Measurements from ENCODE around the gene FBXO8.

Gene FBXO8

DNA sequence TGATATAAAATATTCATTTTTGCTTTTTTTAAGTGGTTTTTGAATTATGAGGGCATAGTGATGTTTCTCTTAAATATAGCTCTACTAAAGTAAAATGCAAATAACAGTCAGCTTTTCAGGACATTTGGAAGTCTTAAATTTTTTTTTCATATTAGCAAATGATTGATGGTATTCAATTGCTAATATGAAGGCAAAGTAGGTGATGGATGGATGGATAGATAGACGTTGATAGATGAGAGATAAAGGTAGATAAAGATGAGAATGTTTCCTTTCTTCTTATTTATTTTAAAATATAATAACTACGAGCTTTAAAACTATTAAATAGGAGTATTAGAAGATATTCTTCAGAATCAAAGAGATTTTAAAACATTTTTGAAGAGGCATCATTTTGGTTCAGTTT, 83.7 kb downstream of the FBXO8 start:
- no peak overlapping the region for H3K9ac ChIP-seq (ENCODE audit: low read length in 5 of 5)

DNA sequence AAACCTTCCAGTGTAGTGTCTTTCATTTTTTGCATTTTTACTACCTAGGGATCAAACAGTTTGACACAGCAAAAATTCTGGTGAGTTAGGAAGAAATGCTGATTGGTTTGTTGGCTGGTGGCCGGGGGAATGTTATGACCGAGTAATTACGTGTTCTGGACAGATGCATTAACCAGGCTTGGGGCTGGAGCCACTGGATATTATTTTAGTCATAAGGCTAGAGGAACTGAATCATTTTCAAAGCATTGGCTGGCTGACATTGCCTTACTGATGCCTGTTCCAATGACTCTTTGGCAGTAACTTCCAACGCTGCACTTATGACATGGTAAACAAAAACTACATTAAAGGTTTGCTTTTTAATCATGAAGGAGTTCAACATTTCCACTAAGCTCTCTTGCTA, 84.6 kb downstream of the FBXO8 start:
- no peak overlapping the region for H3K4me3 ChIP-seq (ENCODE audit: low read depth in 1 of 5, low read length in 5 of 5)
- no peaks in the 10 kb centered on the region for H3K4me1 ChIP-seq (ENCODE audit: control insufficient read depth in 5 of 5, insufficient read depth in 5 of 5, low read length in 5 of 5)
- H3K9me3 ChIP-seq (ENCODE audit: control insufficient read depth in 5 of 5, low read length in 5 of 5), result no peaks in the 10 kb centered on the region
- no peak overlapping the region for H3K9ac ChIP-seq (ENCODE audit: low read length in 5 of 5)
- no peaks in the 10 kb centered on the region for H3K36me3 ChIP-seq (ENCODE audit: control insufficient read depth in 5 of 5, insufficient read depth in 5 of 5, low read length in 5 of 5)
- peaks cover 0 to 7% (median 3%) of the 10 kb centered on the region in 5 donors for H3K27me3 ChIP-seq (ENCODE audit: control insufficient read depth in 5 of 5, insufficient read depth in 4 of 5, low read length in 5 of 5)
- H3K27ac ChIP-seq (ENCODE audit: low read depth, low read length), result no peak overlapping the region

More for the DNA sequence above, 83.7 kb downstream of the FBXO8 start:
- Histone ChIP-seq H3K36me3 (ENCODE audit: control insufficient read depth in 5 of 5, insufficient read depth in 5 of 5, low read length in 5 of 5) (no peaks in the 10 kb centered on the region), H3K4me1 (ENCODE audit: control insufficient read depth in 5 of 5, insufficient read depth in 5 of 5, low read length in 5 of 5) (no peaks in the 10 kb centered on the region), H3K27ac (ENCODE audit: low read depth, low read length) (no peak overlapping the region), H3K4me3 (ENCODE audit: low read depth in 1 of 5, low read length in 5 of 5) (no peak overlapping the region), H3K27me3 (ENCODE audit: control insufficient read depth in 5 of 5, insufficient read depth in 4 of 5, low read length in 5 of 5) (peaks cover 0 to 7% (median 7%) of the 10 kb centered on the region in 5 donors), H3K9me3 (ENCODE audit: control insufficient read depth in 5 of 5, low read length in 5 of 5) (no peaks in the 10 kb centered on the region)

DNA sequence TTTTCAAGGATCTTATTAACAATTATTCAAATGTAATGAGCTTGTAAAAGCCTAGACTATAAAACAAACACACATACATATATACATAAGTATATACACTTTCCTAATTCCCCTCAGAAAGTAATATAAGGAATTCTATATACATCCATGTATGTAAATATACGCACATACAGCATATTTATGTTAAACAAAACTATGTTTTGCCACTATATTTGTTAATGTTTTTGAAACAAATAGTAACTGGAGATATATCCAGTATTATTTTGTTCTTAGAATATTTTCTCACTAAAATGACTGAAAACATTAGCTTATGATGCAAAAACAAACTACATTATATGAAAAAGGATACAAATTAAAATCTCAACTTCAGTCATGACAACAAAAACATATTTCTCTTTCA, 85.1 kb downstream of the FBXO8 start:
- Histone ChIP-seq H3K4me1 (ENCODE audit: control insufficient read depth in 5 of 5, insufficient read depth in 5 of 5, low read length in 5 of 5) (no peaks in the 10 kb centered on the region), H3K36me3 (ENCODE audit: control insufficient read depth in 5 of 5, insufficient read depth in 5 of 5, low read length in 5 of 5) (no peaks in the 10 kb centered on the region), H3K27ac (ENCODE audit: low read depth, low read length) (no peak overlapping the region), H3K9me3 (ENCODE audit: control insufficient read depth in 5 of 5, low read length in 5 of 5) (no peaks in the 10 kb centered on the region), H3K4me3 (ENCODE audit: low read depth in 1 of 5, low read length in 5 of 5) (no peak overlapping the region), H3K9ac (ENCODE audit: low read length in 5 of 5) (no peak overlapping the region), H3K27me3 (ENCODE audit: control insufficient read depth in 5 of 5, insufficient read depth in 4 of 5, low read length in 5 of 5) (peaks cover 0 to 7% (median 3%) of the 10 kb centered on the region in 5 donors)

DNA sequence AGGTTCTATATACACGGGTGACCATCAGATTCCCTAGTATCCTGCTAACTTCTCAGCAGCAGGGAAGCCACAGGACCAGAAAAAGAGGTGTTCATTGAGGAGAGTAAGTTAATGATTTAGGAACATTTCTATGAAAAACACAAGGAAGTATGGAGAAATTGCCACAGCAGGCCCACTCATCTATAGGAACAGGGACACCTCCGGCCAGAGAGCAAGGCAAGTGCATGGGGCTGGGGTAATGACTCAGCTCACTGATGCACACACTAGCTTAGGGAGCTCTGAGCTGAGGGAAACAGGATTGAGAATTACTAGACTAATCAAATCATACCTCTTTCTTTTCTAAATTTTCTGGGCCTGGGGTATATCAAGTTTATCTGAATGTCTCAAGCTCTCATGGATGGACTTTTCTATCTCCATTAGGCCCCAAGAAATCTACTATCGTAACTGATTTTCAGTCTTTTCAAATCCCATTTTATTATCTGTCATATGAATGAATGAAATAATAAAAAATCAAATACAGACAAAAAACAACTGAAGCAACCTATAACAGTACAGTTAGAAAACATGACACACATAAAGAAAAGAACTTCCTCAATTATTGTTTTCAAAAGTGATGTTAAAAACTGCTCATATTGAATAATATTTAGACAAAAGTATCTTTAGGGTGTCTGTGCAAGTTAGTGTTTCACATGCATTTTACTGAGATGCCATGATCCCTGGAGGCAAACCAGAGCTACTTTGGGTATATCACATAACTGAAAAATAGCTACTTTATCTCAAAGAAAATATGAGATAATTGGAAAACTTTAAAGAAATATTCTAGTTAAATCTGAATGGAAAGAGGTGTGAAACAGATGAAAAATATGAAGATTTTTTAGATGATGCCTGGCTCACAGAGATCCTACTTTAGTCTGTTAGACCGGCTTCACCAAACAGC, 89.8 kb downstream of the FBXO8 start:
- no peaks in the 10 kb centered on the region for H3K36me3 ChIP-seq (ENCODE audit: control insufficient read depth in 5 of 5, insufficient read depth in 5 of 5, low read length in 5 of 5)
- no peaks in the 10 kb centered on the region for H3K9me3 ChIP-seq (ENCODE audit: control insufficient read depth in 5 of 5, low read length in 5 of 5)
- no peak overlapping the region for H3K9ac ChIP-seq (ENCODE audit: low read length in 5 of 5)
- no peak overlapping the region for H3K4me3 ChIP-seq (ENCODE audit: low read depth in 1 of 5, low read length in 5 of 5)
- no peaks in the 10 kb centered on the region for H3K4me1 ChIP-seq (ENCODE audit: control insufficient read depth in 5 of 5, insufficient read depth in 5 of 5, low read length in 5 of 5)
- H3K27ac ChIP-seq (ENCODE audit: low read depth, low read length), result no peak overlapping the region
- peaks cover 0 to 6% (median 4%) of the 10 kb centered on the region in 5 donors for H3K27me3 ChIP-seq (ENCODE audit: control insufficient read depth in 5 of 5, insufficient read depth in 4 of 5, low read length in 5 of 5)

DNA sequence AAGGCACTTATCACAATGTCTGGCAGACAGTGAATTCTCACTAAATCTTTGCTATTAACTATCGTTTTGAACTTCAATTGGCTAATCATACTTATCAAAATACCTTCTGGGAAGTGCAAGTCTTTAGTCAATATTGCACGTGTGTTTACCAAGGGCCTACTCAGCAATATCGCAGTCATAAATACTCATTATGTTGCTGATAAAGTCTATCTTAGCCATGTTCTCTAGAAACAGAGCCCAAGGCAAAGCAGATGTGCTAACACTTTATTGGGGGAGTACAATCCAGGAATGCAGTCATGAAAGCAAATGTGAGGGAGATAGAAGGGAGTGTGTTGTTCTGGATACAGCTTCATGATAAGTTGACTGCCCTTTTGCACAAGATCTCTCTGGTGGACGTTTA, 90.5 kb downstream of the FBXO8 start:
- Histone ChIP-seq H3K9me3 (ENCODE audit: control insufficient read depth in 5 of 5, low read length in 5 of 5) (no peaks in the 10 kb centered on the region), H3K9ac (ENCODE audit: low read length in 5 of 5) (no peak overlapping the region), H3K4me1 (ENCODE audit: control insufficient read depth in 5 of 5, insufficient read depth in 5 of 5, low read length in 5 of 5) (no peaks in the 10 kb centered on the region), H3K27ac (ENCODE audit: low read depth, low read length) (no peak overlapping the region), H3K36me3 (ENCODE audit: control insufficient read depth in 5 of 5, insufficient read depth in 5 of 5, low read length in 5 of 5) (no peaks in the 10 kb centered on the region), H3K27me3 (ENCODE audit: control insufficient read depth in 5 of 5, insufficient read depth in 4 of 5, low read length in 5 of 5) (peaks cover 0 to 6% (median 2%) of the 10 kb centered on the region in 5 donors), H3K4me3 (ENCODE audit: low read depth in 1 of 5, low read length in 5 of 5) (no peak overlapping the region)

DNA sequence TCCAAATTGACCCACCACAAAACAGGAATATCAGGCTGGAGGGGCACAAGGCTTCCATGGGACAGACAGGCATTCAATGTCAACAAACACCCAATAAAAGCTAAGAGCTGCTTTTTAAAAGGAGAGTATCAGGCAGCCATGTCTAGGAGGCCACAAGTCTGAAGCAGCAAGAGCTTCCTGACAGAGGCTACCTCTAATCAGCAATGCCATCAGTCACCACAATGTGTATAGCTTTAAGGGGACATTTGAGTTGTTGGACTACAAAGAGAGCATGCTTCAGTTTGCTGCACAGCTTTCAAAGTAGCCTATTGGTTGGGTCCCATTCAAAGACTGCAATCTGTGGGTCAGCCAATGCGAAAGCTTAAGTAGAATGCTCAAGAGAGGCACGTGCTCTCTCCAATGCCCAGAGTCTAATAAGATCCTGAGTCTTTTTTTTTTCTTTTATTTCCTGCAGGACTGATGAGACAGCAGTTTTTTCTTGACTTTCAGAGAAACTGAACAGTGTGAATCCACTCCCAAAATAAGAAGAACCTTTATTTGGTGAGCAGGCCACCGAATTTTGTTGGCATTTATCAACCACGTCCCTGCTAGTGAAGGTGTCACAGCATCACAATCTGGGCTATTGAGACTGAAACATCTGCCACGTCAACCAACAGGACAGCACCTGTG, 92.5 kb downstream of the FBXO8 start:
- Histone ChIP-seq H3K9ac (ENCODE audit: low read length in 5 of 5) (no peak overlapping the region), H3K27me3 (ENCODE audit: control insufficient read depth in 5 of 5, insufficient read depth in 4 of 5, low read length in 5 of 5) (peaks cover 0 to 6% (median 2%) of the 10 kb centered on the region in 5 donors), H3K4me3 (ENCODE audit: low read depth in 1 of 5, low read length in 5 of 5) (no peak overlapping the region), H3K4me1 (ENCODE audit: control insufficient read depth in 5 of 5, insufficient read depth in 5 of 5, low read length in 5 of 5) (no peaks in the 10 kb centered on the region), H3K27ac (ENCODE audit: low read depth, low read length) (no peak overlapping the region), H3K9me3 (ENCODE audit: control insufficient read depth in 5 of 5, low read length in 5 of 5) (no peaks in the 10 kb centered on the region), H3K36me3 (ENCODE audit: control insufficient read depth in 5 of 5, insufficient read depth in 5 of 5, low read length in 5 of 5) (no peaks in the 10 kb centered on the region)

DNA sequence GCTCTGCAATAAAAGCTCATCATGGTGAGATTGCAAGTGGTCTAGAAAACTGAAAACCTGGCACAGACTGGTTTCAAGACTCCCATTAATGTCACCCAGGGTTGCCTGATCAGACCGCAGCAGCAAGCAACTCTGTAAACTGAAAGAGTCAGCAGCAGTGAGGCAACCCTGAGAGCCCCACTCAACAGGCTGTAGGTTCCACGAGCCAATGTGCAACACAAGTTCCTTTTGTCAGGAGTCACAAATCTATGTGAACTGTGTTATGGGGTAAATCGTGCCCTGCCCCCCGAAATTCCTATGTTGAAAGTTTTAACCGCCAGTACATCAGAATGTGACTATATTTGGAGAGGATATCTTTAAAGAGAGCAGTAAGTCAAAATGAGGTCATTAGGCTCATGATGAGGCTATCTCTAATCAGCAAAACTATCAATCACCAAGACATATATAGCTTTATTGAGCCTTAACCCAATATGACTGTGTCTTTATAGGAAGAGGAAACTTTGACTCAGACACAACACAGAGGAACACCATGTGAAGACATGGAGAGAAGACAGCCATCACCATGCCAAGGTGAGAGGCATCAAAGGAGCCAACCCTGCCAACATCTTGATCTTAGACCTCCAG, 94.0 kb downstream of the FBXO8 start:
- H3K27me3 ChIP-seq (ENCODE audit: control insufficient read depth in 5 of 5, insufficient read depth in 4 of 5, low read length in 5 of 5), result peaks cover 0 to 6% (median 2%) of the 10 kb centered on the region in 5 donors
- H3K9ac ChIP-seq (ENCODE audit: low read length in 5 of 5), result no peak overlapping the region
- no peaks in the 10 kb centered on the region for H3K9me3 ChIP-seq (ENCODE audit: control insufficient read depth in 5 of 5, low read length in 5 of 5)
- H3K36me3 ChIP-seq (ENCODE audit: control insufficient read depth in 5 of 5, insufficient read depth in 5 of 5, low read length in 5 of 5), result no peaks in the 10 kb centered on the region
- no peak overlapping the region for H3K4me3 ChIP-seq (ENCODE audit: low read depth in 1 of 5, low read length in 5 of 5)
- H3K4me1 ChIP-seq (ENCODE audit: control insufficient read depth in 5 of 5, insufficient read depth in 5 of 5, low read length in 5 of 5), result no peaks in the 10 kb centered on the region
- no peak overlapping the region for H3K27ac ChIP-seq (ENCODE audit: low read depth, low read length)

Measured in subcutaneous abdominal adipose tissue (tissue), 5 donors.